ENCODE results near the gene FMO3. TPM values are rescaled to one million over a fixed set of nuclear protein-coding genes. Genes with fewer than 3 reads are reported as not detected.

Gene FMO3
- total RNA-seq, 1 donor from 2014 or later, result not detected

DNA sequence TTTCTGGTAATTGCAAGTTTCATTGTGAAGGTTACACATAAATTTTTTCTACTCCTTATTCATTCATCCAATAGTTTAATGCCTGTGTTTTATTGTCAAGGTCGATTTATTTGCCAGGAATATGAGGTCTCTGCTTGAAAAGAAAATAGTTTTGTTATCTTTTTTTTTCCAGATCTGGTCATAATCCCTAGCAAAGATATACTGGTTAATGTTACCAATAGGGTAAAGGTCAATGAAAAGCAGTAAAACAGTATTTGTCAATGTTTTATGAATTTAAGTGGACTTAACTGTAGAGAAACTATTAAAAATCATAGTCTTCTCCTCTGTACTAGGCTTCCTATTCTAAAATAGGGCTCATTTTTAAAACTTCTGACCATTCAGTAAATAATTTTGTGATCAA lies 8.1 kb upstream of the FMO3 start:
- FAIRE-seq (no peak), DNase-seq (ENCODE audit: low read depth) (no peak)
- H4K20me1 ChIP-seq (ENCODE audit: insufficient read depth, low read length), result no peaks in the 10 kb centered on the region
- no peaks in the 10 kb centered on the region for H3K36me3 ChIP-seq (ENCODE audit: insufficient read depth, low read length)
- no peak overlapping the region for H3K4me3 ChIP-seq (ENCODE audit: insufficient read depth, low read depth, low read length)
- Mint-ChIP-seq H3K4me1 (ENCODE audit: low read depth, unreplicated experiment) (no peaks in the 10 kb centered on the region), H3K4me3 (ENCODE audit: unreplicated experiment) (no peak overlapping the region), H3K27me3 (ENCODE audit: low read depth, unreplicated experiment) (peaks cover 1% of the 10 kb centered on the region), H3K9me3 (ENCODE audit: unreplicated experiment) (no peaks in the 10 kb centered on the region), H3K27ac (ENCODE audit: unreplicated experiment) (no peak overlapping the region), H3K36me3 (ENCODE audit: low read depth, unreplicated experiment) (no peaks in the 10 kb centered on the region)
- H3K9ac ChIP-seq (ENCODE audit: low read length), result no peak overlapping the region
- no peak overlapping the region for H3K27ac ChIP-seq (ENCODE audit: low read depth, low read length)
- no peak overlapping the region for H3K4me2 ChIP-seq (ENCODE audit: low read length)
- H3K79me2 ChIP-seq (ENCODE audit: insufficient read depth, low read length), result no peaks in the 10 kb centered on the region
- no peak for TF ChIP-seq EZH2 (IDR thresholded peaks at IDR 0.05; ENCODE audit: insufficient read depth, low read length)
- TF ChIP-seq, protein P1, sequence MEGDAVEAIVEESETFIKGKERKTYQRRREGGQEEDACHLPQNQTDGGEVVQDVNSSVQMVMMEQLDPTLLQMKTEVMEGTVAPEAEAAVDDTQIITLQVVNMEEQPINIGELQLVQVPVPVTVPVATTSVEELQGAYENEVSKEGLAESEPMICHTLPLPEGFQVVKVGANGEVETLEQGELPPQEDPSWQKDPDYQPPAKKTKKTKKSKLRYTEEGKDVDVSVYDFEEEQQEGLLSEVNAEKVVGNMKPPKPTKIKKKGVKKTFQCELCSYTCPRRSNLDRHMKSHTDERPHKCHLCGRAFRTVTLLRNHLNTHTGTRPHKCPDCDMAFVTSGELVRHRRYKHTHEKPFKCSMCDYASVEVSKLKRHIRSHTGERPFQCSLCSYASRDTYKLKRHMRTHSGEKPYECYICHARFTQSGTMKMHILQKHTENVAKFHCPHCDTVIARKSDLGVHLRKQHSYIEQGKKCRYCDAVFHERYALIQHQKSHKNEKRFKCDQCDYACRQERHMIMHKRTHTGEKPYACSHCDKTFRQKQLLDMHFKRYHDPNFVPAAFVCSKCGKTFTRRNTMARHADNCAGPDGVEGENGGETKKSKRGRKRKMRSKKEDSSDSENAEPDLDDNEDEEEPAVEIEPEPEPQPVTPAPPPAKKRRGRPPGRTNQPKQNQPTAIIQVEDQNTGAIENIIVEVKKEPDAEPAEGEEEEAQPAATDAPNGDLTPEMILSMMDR (IDR thresholded peaks at IDR 0.05; ENCODE audit: insufficient read depth, low read depth, low read length), result no peak
- no peaks in the 10 kb centered on the region for H3K9me3 ChIP-seq (ENCODE audit: insufficient read depth, low read depth, low read length)
- H3K27me3 ChIP-seq (ENCODE audit: insufficient read depth, low read length), result no peaks in the 10 kb centered on the region
- no peaks in the 10 kb centered on the region for H3K4me1 ChIP-seq (ENCODE audit: insufficient read depth, low read length)
- H2AFZ ChIP-seq (ENCODE audit: low read depth, low read length), result no peak overlapping the region

DNA sequence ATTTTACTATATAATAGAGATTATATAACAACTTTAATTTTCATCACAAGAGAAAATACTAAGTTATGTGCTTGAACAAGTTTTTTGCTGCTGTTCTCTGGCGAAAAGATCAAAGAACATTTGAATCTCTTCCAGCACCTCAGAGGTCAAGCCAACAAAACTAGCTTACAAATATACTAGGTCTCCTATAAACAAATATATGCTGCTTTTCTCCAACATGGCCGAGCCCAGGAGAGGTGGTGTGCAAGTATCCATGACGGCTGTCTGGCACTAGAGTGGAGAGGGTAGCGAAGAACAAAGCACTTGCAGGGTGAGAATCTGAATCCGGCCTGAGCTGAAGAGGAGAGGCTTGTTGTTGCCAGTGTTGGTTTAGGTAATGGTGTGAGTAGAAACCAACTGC lies 7.5 kb upstream of the FMO3 start:
- TF ChIP-seq, protein P1 (IDR thresholded peaks at IDR 0.05; ENCODE audit: insufficient read depth, low read depth, low read length), result no peak
- no peak for TF ChIP-seq EZH2 (IDR thresholded peaks at IDR 0.05; ENCODE audit: insufficient read depth, low read length)
- H3K27ac ChIP-seq (ENCODE audit: low read depth, low read length), result no peak overlapping the region
- no peaks in the 10 kb centered on the region for H3K4me1 ChIP-seq (ENCODE audit: insufficient read depth, low read length)
- no peak overlapping the region for H2AFZ ChIP-seq (ENCODE audit: low read depth, low read length)
- no peak for FAIRE-seq
- no peak for DNase-seq (ENCODE audit: low read depth)
- H3K79me2 ChIP-seq (ENCODE audit: insufficient read depth, low read length), result no peaks in the 10 kb centered on the region
- Mint-ChIP-seq H3K36me3 (ENCODE audit: low read depth, unreplicated experiment) (no peaks in the 10 kb centered on the region), H3K4me1 (ENCODE audit: low read depth, unreplicated experiment) (no peaks in the 10 kb centered on the region), H3K9me3 (ENCODE audit: unreplicated experiment) (no peaks in the 10 kb centered on the region), H3K27ac (ENCODE audit: unreplicated experiment) (no peak overlapping the region), H3K27me3 (ENCODE audit: low read depth, unreplicated experiment) (peaks cover 1% of the 10 kb centered on the region), H3K4me3 (ENCODE audit: unreplicated experiment) (no peak overlapping the region)
- no peaks in the 10 kb centered on the region for H3K9me3 ChIP-seq (ENCODE audit: insufficient read depth, low read depth, low read length)
- H3K4me2 ChIP-seq (ENCODE audit: low read length), result no peak overlapping the region
- H3K27me3 ChIP-seq (ENCODE audit: insufficient read depth, low read length), result no peaks in the 10 kb centered on the region
- no peaks in the 10 kb centered on the region for H4K20me1 ChIP-seq (ENCODE audit: insufficient read depth, low read length)
- no peak overlapping the region for H3K9ac ChIP-seq (ENCODE audit: low read length)
- no peaks in the 10 kb centered on the region for H3K36me3 ChIP-seq (ENCODE audit: insufficient read depth, low read length)
- no peak overlapping the region for H3K4me3 ChIP-seq (ENCODE audit: insufficient read depth, low read depth, low read length)

DNA sequence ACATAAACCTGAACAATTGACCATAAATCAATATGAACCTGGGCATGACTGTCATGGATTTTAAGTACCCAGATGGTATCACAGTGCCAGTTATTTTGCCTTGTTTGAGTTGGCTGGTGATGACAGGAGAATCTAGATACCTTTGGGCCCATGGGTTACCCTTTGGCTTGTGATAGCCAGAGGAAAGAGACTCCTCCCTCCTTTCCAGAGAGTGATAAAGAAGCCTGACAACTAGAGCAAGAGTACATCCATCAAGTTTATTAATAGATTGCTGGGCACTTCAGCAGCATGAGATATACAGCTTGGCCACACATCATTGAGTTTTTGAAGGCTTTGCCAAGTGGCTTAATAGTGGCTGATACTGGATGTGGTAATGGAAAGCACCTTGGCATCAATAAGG lies 6.6 kb upstream of the FMO3 start:
- no peaks in the 10 kb centered on the region for H3K9me3 ChIP-seq (ENCODE audit: insufficient read depth, low read depth, low read length)
- no peak for TF ChIP-seq EZH2 (IDR thresholded peaks at IDR 0.05; ENCODE audit: insufficient read depth, low read length)
- TF ChIP-seq, protein P1 (IDR thresholded peaks at IDR 0.05; ENCODE audit: insufficient read depth, low read depth, low read length), result no peak
- no peaks in the 10 kb centered on the region for H3K79me2 ChIP-seq (ENCODE audit: insufficient read depth, low read length)
- Mint-ChIP-seq H3K9me3 (ENCODE audit: unreplicated experiment) (no peaks in the 10 kb centered on the region), H3K4me3 (ENCODE audit: unreplicated experiment) (no peak overlapping the region), H3K27ac (ENCODE audit: unreplicated experiment) (no peak overlapping the region), H3K4me1 (ENCODE audit: low read depth, unreplicated experiment) (no peaks in the 10 kb centered on the region), H3K36me3 (ENCODE audit: low read depth, unreplicated experiment) (no peaks in the 10 kb centered on the region), H3K27me3 (ENCODE audit: low read depth, unreplicated experiment) (peaks cover 1% of the 10 kb centered on the region)
- H3K27me3 ChIP-seq (ENCODE audit: insufficient read depth, low read length), result no peaks in the 10 kb centered on the region
- H3K4me3 ChIP-seq (ENCODE audit: insufficient read depth, low read depth, low read length), result no peak overlapping the region
- H3K36me3 ChIP-seq (ENCODE audit: insufficient read depth, low read length), result no peaks in the 10 kb centered on the region
- DNase-seq (ENCODE audit: low read depth) (no peak), FAIRE-seq (no peak)
- H3K4me2 ChIP-seq (ENCODE audit: low read length), result no peak overlapping the region
- H3K9ac ChIP-seq (ENCODE audit: low read length), result no peak overlapping the region
- H4K20me1 ChIP-seq (ENCODE audit: insufficient read depth, low read length), result no peaks in the 10 kb centered on the region
- H2AFZ ChIP-seq (ENCODE audit: low read depth, low read length), result no peak overlapping the region
- no peak overlapping the region for H3K27ac ChIP-seq (ENCODE audit: low read depth, low read length)
- no peaks in the 10 kb centered on the region for H3K4me1 ChIP-seq (ENCODE audit: insufficient read depth, low read length)
